Measurements from ENCODE around the gene CAMK1D.

Gene CAMK1D

GRCh38 chr10:12700557-12700874 is 351.2 kb downstream of the CAMK1D start:
- no peak overlapping the region for H3K4me3 ChIP-seq (replicated peaks in 1 of 2; ENCODE audit: low read depth in 2 of 2, low read length in 2 of 2)
- DNase-seq (ENCODE audit: low read depth in 2 of 2): no peak
- TF ChIP-seq CTCF (IDR thresholded peaks at IDR 0.05; ENCODE audit: low read depth, low read length): no peak

- H3K4me3 ChIP-seq (replicated peaks in 1 of 2; ENCODE audit: low read depth in 2 of 2, low read length in 2 of 2): no peak overlapping the region
- no peak for TF ChIP-seq CTCF (IDR thresholded peaks at IDR 0.05; ENCODE audit: low read depth, low read length)
- DNase-seq (ENCODE audit: low read depth in 2 of 2): peak in 1 of 2 donors; percentile 25
Measured at GRCh38 chr10:12701696-12702095, 352.3 kb downstream of the CAMK1D start.

- H3K4me3 ChIP-seq (replicated peaks in 1 of 2; ENCODE audit: low read depth in 2 of 2, low read length in 2 of 2): no peak overlapping the region
- TF ChIP-seq CTCF (IDR thresholded peaks at IDR 0.05; ENCODE audit: low read depth, low read length): no peak
- no peak for DNase-seq (ENCODE audit: low read depth in 2 of 2)
Measured at GRCh38 chr10:12702215-12702770, 352.9 kb downstream of the CAMK1D start.

GRCh38 chr10:12703126-12703525 is 353.8 kb downstream of the CAMK1D start:
- DNase-seq (ENCODE audit: low read depth in 2 of 2): no peak
- no peak overlapping the region for H3K4me3 ChIP-seq (replicated peaks in 1 of 2; ENCODE audit: low read depth in 2 of 2, low read length in 2 of 2)
- TF ChIP-seq CTCF (IDR thresholded peaks at IDR 0.05; ENCODE audit: low read depth, low read length): no peak

- no peak overlapping the region for H3K4me3 ChIP-seq (replicated peaks in 1 of 2; ENCODE audit: low read depth in 2 of 2, low read length in 2 of 2)
- DNase-seq (ENCODE audit: low read depth in 2 of 2): peak; percentile 76 to 81
- TF ChIP-seq CTCF (IDR thresholded peaks at IDR 0.05; ENCODE audit: low read depth, low read length): no peak
Measured at GRCh38 chr10:12703813-12704212, 354.5 kb downstream of the CAMK1D start.

GRCh38 chr10:12704488-12704887 is 355.1 kb downstream of the CAMK1D start:
- no peak for TF ChIP-seq CTCF (IDR thresholded peaks at IDR 0.05; ENCODE audit: low read depth, low read length)
- no peak overlapping the region for H3K4me3 ChIP-seq (replicated peaks in 1 of 2; ENCODE audit: low read depth in 2 of 2, low read length in 2 of 2)
- DNase-seq (ENCODE audit: low read depth in 2 of 2): no peak

- no peak for TF ChIP-seq CTCF (IDR thresholded peaks at IDR 0.05; ENCODE audit: low read depth, low read length)
- DNase-seq (ENCODE audit: low read depth in 2 of 2): no peak
- H3K4me3 ChIP-seq (replicated peaks in 1 of 2; ENCODE audit: low read depth in 2 of 2, low read length in 2 of 2): no peak overlapping the region
Measured at GRCh38 chr10:12705943-12706342, 356.6 kb downstream of the CAMK1D start.
